Measurements from ENCODE around the gene PDZD2.

The PDZD2 gene

GRCh38 chr5:31847354-31847753 is 208.4 kb downstream of the PDZD2 start:
- H3K4me1 Mint-ChIP-seq (ENCODE audit: low read depth), result peaks cover 4% of the 10 kb centered on the region
- no peak overlapping the region for H3K4me3 Mint-ChIP-seq
- H3K27ac Mint-ChIP-seq, result no peak overlapping the region
- no peaks in the 10 kb centered on the region for H3K27me3 Mint-ChIP-seq
- H3K36me3 Mint-ChIP-seq (ENCODE audit: low read depth), result no peaks in the 10 kb centered on the region
- no peak for DNase-seq
- H3K9me3 Mint-ChIP-seq, result no peaks in the 10 kb centered on the region

DNA sequence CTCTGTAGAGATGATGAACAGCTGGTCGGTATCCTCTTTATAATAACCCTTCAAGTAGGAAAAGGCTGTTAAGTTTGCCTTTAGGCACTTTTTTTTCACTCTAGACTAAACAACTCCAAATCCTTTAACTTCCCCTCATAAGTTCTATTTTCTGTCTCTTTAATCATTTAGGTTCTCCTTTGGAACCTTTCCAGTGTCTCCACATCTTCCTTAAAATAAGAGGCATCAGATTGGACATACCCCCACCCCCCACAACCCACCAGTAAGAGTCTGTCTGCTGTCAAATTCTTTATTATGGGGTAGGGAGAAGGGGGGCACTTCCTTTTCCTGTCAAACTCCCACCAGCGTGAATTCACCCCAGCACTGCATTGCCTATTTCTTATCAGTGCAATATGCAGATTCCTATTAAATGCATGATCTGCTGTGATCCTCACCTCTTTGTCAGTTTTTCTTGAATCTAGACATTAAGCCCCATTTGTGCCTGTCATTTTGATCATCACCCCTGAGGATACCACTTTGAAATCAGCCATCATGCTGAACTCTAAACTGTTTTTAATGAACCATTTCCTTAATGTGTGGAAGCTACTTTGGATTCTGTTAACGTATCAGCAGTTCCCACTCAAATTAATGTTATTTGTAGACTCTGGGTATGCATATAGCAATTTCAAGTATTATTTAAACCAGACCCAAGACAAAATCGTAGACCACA is 212.2 kb downstream of the PDZD2 start:
- Mint-ChIP-seq H3K36me3 (ENCODE audit: low read depth) (no peaks in the 10 kb centered on the region), H3K9me3 (no peaks in the 10 kb centered on the region), H3K27me3 (peaks cover 22% of the 10 kb centered on the region), H3K4me3 (no peak overlapping the region), H3K4me1 (ENCODE audit: low read depth) (peaks cover 25% of the 10 kb centered on the region), H3K27ac (no peak overlapping the region)
- no peak for DNase-seq

DNA sequence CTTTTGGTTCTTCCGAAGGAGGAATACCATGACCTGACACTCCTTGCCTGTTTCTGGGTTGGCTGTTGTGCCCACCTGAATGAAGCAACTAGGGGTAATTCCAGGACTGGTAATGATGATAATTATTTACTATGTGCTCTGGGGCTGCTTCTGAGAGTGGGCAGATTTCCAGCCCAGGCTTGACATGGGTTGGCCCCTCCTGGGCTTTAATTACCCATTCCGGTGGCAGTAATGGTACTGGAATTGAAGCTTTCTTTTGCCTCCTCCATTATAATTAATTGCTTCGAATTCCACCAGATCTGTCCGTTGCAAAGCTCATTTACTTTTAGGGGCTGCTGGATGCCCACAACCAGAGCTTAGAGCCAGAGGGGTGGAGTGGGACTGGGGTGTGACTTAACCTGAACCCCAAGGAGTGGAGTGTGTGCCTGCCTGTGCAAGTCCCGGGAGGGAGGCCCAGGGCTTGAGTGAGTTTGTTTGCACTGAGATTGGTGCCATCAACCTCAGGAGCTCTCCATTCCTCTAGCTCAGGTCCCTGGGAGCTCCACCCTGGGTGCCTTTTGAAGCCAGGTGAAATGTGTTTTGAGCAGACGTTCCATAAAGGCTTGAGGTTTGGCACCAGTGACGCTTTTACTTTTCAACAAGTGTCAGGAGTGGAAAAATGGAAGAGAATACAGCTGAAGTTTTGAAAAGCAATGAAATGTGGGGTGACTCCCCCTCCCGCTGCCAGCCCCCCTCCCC is 214.6 kb downstream of the PDZD2 start:
- Mint-ChIP-seq H3K9me3 (peaks cover 3% of the 10 kb centered on the region), H3K27ac (no peak overlapping the region), H3K27me3 (peaks cover 27% of the 10 kb centered on the region), H3K4me1 (ENCODE audit: low read depth) (peaks cover 25% of the 10 kb centered on the region), H3K36me3 (ENCODE audit: low read depth) (no peaks in the 10 kb centered on the region), H3K4me3 (no peak overlapping the region)
- DNase-seq, result no peak

DNA sequence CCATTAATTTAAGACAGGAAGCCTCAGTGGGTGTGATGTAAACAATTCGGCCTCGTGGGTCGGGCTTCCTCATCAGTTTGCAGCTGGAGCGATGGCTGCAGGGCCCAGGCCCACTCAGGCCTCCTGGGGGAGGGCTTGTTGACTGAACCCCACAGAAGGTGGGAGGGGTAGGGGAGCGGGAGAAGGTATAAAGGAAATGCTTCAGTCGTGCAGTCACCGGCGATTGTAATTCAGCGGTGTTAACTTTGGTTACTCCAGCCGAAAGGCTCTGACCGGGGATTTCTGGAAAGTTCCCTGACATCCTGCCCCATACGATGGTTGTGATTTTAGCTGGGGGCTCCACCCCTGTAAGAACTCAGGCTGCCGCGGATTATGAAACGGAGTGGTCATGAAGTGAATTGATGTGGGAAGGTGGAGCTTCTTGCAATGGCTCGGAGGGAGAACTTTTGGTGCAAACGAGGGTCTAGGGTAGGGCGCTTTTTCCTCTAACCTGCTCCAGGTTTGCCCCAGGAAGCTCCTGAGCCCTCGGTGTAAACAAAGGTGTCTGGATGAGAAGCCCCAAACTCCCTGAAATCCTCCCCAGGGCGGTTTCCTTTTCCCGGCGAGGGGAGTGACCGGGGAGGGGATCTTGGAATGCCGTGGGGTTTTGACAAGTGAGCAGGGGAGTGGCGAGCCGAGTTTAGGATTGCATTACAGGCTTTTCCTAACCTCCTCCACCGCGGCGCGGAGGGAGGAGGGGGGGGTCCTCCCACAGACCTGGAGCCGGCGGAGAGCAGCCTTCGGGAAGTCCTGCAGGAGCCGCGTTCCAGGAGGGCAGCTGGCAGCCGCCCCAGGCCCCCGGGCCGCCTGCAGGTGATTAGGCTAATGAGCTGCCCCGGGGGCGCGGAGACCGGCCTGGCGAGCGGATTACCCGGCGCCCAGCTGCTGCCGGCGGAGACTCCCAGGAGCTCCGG is 215.5 kb downstream of the PDZD2 start:
- Mint-ChIP-seq H3K9me3 (peaks cover 8% of the 10 kb centered on the region), H3K27me3 (peaks cover 27% of the 10 kb centered on the region), H3K4me3 (peak overlapping the region; percentile 77), H3K36me3 (ENCODE audit: low read depth) (peaks cover 5% of the 10 kb centered on the region), H3K4me1 (ENCODE audit: low read depth) (peaks cover 25% of the 10 kb centered on the region), H3K27ac (peak overlapping the region; percentile 68)
- DNase-seq, result no peak

- Mint-ChIP-seq H3K9me3 (peaks cover 13% of the 10 kb centered on the region), H3K27ac (peak overlapping the region; percentile 66), H3K4me1 (ENCODE audit: low read depth) (peaks cover 31% of the 10 kb centered on the region), H3K27me3 (peaks cover 27% of the 10 kb centered on the region), H3K4me3 (peak overlapping the region; percentile 77), H3K36me3 (ENCODE audit: low read depth) (peaks cover 7% of the 10 kb centered on the region)
- DNase-seq, result peak; percentile 50
These were observed 216.5 kb downstream of the PDZD2 start for GRCh38 chr5:31855134-31856040.

DNA sequence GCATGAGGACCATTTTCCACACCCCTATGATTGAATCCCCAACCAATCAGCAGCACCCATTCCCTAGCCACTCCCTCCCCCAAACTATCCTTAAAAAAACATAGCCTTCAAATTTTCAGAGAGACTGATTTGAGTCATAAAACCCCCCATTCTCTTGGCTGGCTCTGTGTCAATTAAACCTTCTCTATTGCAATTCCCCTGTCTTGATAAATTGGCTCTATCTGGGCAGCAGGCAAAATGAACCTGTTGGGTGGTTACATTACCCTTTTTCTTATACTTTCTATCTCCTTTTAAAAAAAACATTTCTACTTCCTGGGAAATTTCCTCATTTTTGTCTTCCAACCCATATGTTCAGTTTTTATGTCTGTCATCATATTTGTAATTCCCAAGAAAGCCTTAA is 220.2 kb downstream of the PDZD2 start:
- peaks cover 7% of the 10 kb centered on the region for H3K36me3 Mint-ChIP-seq (ENCODE audit: low read depth)
- H3K4me3 Mint-ChIP-seq, result no peak overlapping the region
- H3K9me3 Mint-ChIP-seq, result peaks cover 13% of the 10 kb centered on the region
- DNase-seq, result no peak
- H3K27ac Mint-ChIP-seq, result no peak overlapping the region
- peaks cover 42% of the 10 kb centered on the region for H3K4me1 Mint-ChIP-seq (ENCODE audit: low read depth)
- H3K27me3 Mint-ChIP-seq, result peaks cover 20% of the 10 kb centered on the region

DNA sequence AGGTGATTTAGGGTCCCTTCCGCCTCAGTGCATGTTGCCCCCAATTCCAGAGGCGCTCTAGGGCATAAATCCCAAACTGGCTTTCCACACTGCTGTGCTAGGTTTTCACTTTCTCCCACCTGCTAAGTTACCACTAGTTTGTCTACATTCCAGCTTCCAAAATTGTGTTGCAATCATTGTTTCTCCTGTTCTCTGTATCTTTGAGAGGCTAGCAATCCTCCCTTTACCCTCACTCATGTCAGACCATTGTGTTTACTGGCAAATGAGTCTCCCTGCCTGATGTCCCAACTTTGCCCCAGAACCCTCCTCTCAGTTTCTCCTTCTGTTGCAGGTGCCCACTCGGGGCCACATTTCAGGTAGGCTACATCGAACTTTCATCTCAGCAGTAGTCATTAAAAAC is 221.3 kb downstream of the PDZD2 start:
- DNase-seq, result no peak
- H3K4me1 Mint-ChIP-seq (ENCODE audit: low read depth), result peaks cover 37% of the 10 kb centered on the region
- peaks cover 13% of the 10 kb centered on the region for H3K9me3 Mint-ChIP-seq
- H3K4me3 Mint-ChIP-seq, result no peak overlapping the region
- no peak overlapping the region for H3K27ac Mint-ChIP-seq
- peaks cover 7% of the 10 kb centered on the region for H3K36me3 Mint-ChIP-seq (ENCODE audit: low read depth)
- peaks cover 16% of the 10 kb centered on the region for H3K27me3 Mint-ChIP-seq

- Mint-ChIP-seq H3K27ac (peak overlapping the region; percentile 44), H3K9me3 (peaks cover 13% of the 10 kb centered on the region), H3K4me1 (ENCODE audit: low read depth) (peaks cover 33% of the 10 kb centered on the region), H3K27me3 (peaks cover 10% of the 10 kb centered on the region), H3K36me3 (ENCODE audit: low read depth) (peaks cover 7% of the 10 kb centered on the region), H3K4me3 (no peak overlapping the region)
- no peak for DNase-seq
These were observed 221.9 kb downstream of the PDZD2 start for GRCh38 chr5:31860726-31861433.

GRCh38 chr5:31861601-31862000 is 222.7 kb downstream of the PDZD2 start:
- Mint-ChIP-seq H3K4me1 (ENCODE audit: low read depth) (peaks cover 41% of the 10 kb centered on the region), H3K27me3 (peaks cover 4% of the 10 kb centered on the region), H3K36me3 (ENCODE audit: low read depth) (peaks cover 7% of the 10 kb centered on the region), H3K27ac (peak overlapping the region; percentile 44), H3K4me3 (no peak overlapping the region), H3K9me3 (peaks cover 13% of the 10 kb centered on the region)
- DNase-seq, result no peak

- H3K9me3 Mint-ChIP-seq, result peaks cover 9% of the 10 kb centered on the region
- H3K27ac Mint-ChIP-seq, result no peak overlapping the region
- H3K4me1 Mint-ChIP-seq (ENCODE audit: low read depth), result peaks cover 56% of the 10 kb centered on the region
- H3K27me3 Mint-ChIP-seq, result peaks cover 10% of the 10 kb centered on the region
- no peak overlapping the region for H3K4me3 Mint-ChIP-seq
- peaks cover 6% of the 10 kb centered on the region for H3K36me3 Mint-ChIP-seq (ENCODE audit: low read depth)
- DNase-seq, result no peak
These were observed 225.1 kb downstream of the PDZD2 start for GRCh38 chr5:31863991-31864411.

DNA sequence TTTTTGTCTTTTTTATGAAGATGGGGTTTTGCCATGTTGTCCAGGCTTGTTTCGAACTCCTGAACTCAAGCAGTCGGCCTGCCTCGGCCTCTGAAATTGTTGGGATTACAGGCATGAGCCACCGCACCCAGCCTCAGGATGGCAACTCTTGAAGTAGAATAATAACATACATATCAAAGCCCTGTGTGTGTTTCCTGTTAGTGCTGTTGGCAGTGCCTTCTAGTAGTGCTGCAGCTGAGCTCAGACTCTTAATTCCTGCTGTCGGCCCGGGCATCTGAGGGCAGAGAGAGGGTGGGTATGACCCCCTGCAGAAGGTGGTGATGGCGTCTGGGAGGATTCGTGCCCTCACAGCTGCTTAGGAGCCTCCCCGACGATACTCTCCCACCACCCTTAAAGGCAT is 227.2 kb downstream of the PDZD2 start:
- Mint-ChIP-seq H3K4me3 (no peak overlapping the region), H3K36me3 (ENCODE audit: low read depth) (no peaks in the 10 kb centered on the region), H3K9me3 (no peaks in the 10 kb centered on the region), H3K4me1 (ENCODE audit: low read depth) (peaks cover 48% of the 10 kb centered on the region), H3K27ac (peak overlapping the region; percentile 79), H3K27me3 (peaks cover 10% of the 10 kb centered on the region)
- DNase-seq, result no peak

- H3K27ac Mint-ChIP-seq, result no peak overlapping the region
- H3K4me1 Mint-ChIP-seq (ENCODE audit: low read depth), result peaks cover 40% of the 10 kb centered on the region
- peaks cover 10% of the 10 kb centered on the region for H3K27me3 Mint-ChIP-seq
- no peaks in the 10 kb centered on the region for H3K36me3 Mint-ChIP-seq (ENCODE audit: low read depth)
- H3K9me3 Mint-ChIP-seq, result no peaks in the 10 kb centered on the region
- DNase-seq, result no peak
- no peak overlapping the region for H3K4me3 Mint-ChIP-seq
These were observed 228.3 kb downstream of the PDZD2 start for GRCh38 chr5:31867219-31867618.

GRCh38 chr5:31880449-31880848 is 241.5 kb downstream of the PDZD2 start:
- H3K36me3 Mint-ChIP-seq (ENCODE audit: low read depth), result no peaks in the 10 kb centered on the region
- no peak for DNase-seq
- H3K27ac Mint-ChIP-seq, result no peak overlapping the region
- no peak overlapping the region for H3K4me3 Mint-ChIP-seq
- no peaks in the 10 kb centered on the region for H3K9me3 Mint-ChIP-seq
- H3K4me1 Mint-ChIP-seq (ENCODE audit: low read depth), result no peaks in the 10 kb centered on the region
- no peaks in the 10 kb centered on the region for H3K27me3 Mint-ChIP-seq
